GM18861 (cell line): ENCODE measurements around the gene NR5A2.

Source experiments
- ATAC-seq: cut with Tn5 transposase; IDR thresholded peaks from one replicate; pipeline ENCODE4 v1.9.1; 2021; ENCODE audit not compliant: unreplicated experiment

Gene NR5A2

GRCh38 chr1:200027264-200027823 lies at the start of gene NR5A2:
Gene NR5A2, plus strand, starts transcription at chr1:200027710. Its CDS starts 138 bp downstream, at chr1:200027848.
- ATAC-seq = no peak

GRCh38 chr1:199978408-199978940 lies 49.0 kb upstream of the NR5A2 start:
- ATAC-seq = no peak

GRCh38 chr1:199979071-199979470 lies 48.4 kb upstream of the NR5A2 start:
- ATAC-seq = no peak

GRCh38 chr1:199981584-199981983 lies 45.9 kb upstream of the NR5A2 start:
- no peak for ATAC-seq

- no peak for ATAC-seq
Measured at GRCh38 chr1:199982606-199983005, 44.9 kb upstream of the NR5A2 start.

- ATAC-seq = no peak
Measured at GRCh38 chr1:199983531-199983930, 44.0 kb upstream of the NR5A2 start.

GRCh38 chr1:199995096-199995685 lies 32.3 kb upstream of the NR5A2 start:
- no peak for ATAC-seq

GRCh38 chr1:200005165-200005564 lies 22.3 kb upstream of the NR5A2 start:
- ATAC-seq = no peak

GRCh38 chr1:200006711-200007110 lies 20.8 kb upstream of the NR5A2 start:
- no peak for ATAC-seq

GRCh38 chr1:200015811-200016210 lies 11.7 kb upstream of the NR5A2 start:
- no peak for ATAC-seq

GRCh38 chr1:200021577-200022238 lies 5.8 kb upstream of the NR5A2 start:
- no peak for ATAC-seq

GRCh38 chr1:200022239-200022804 lies 5.2 kb upstream of the NR5A2 start:
- no peak for ATAC-seq

GRCh38 chr1:200028586-200029034 lies 1.1 kb downstream of the NR5A2 start:
- no peak for ATAC-seq

GRCh38 chr1:200029035-200029821 lies 1.7 kb downstream of the NR5A2 start:
- ATAC-seq = no peak

GRCh38 chr1:200029822-200030152 lies 2.3 kb downstream of the NR5A2 start:
- ATAC-seq = no peak

- no peak for ATAC-seq
Measured at GRCh38 chr1:200030791-200031190, 3.3 kb downstream of the NR5A2 start.

- ATAC-seq = no peak
Measured at GRCh38 chr1:200033511-200034261, 6.2 kb downstream of the NR5A2 start.

- no peak for ATAC-seq
Measured at GRCh38 chr1:200034262-200034557, 6.7 kb downstream of the NR5A2 start.

- ATAC-seq = no peak
Measured at GRCh38 chr1:200034761-200035396, 7.4 kb downstream of the NR5A2 start.

- no peak for ATAC-seq
Measured at GRCh38 chr1:200035397-200035955, 8.0 kb downstream of the NR5A2 start.
